ENCODE results near the gene GABRR1. TPM values are rescaled to one million over a fixed set of nuclear protein-coding genes. Genes with fewer than 3 reads are reported as not detected.

GABRR1 gene
- total RNA-seq, 1 donor from 2014 or later = not detected

GRCh38 chr6:89180112-89180511 lies 37.0 kb downstream of the GABRR1 start:
- intact Hi-C loops (cut with DNase I) = no loop called here
- DNase-seq (ENCODE audit: missing footprints) = no peak
- no peak for ATAC-seq

GRCh38 chr6:89173634-89174033 lies 43.5 kb downstream of the GABRR1 start:
- DNase-seq (ENCODE audit: missing footprints) = no peak
- no peak for ATAC-seq
- intact Hi-C loops (cut with DNase I) = no loop called here

- intact Hi-C loops (cut with DNase I) = no loop called here
- DNase-seq (ENCODE audit: missing footprints) (no peak), ATAC-seq (no peak)
Measured at GRCh38 chr6:89172131-89172530, 45.0 kb downstream of the GABRR1 start.

GRCh38 chr6:89162047-89162371 lies 55.1 kb downstream of the GABRR1 start:
- ATAC-seq (peak; percentile 83), DNase-seq (ENCODE audit: missing footprints) (no peak)
- intact Hi-C loops (cut with DNase I) = no loop called here

- intact Hi-C loops (cut with DNase I) = no loop called here
- ATAC-seq (peak; percentile 69), DNase-seq (ENCODE audit: missing footprints) (no peak)
Measured at GRCh38 chr6:89161326-89162046, 55.7 kb downstream of the GABRR1 start.

GRCh38 chr6:89160331-89161092 lies 56.6 kb downstream of the GABRR1 start:
- DNase-seq (ENCODE audit: missing footprints) = no peak
- ATAC-seq = no peak
- intact Hi-C loops (cut with DNase I) = no loop called here

- DNase-seq (ENCODE audit: missing footprints) = no peak
- intact Hi-C loops (cut with DNase I) = no loop called here
- ATAC-seq = no peak
Measured at GRCh38 chr6:89154131-89154530, 63.0 kb downstream of the GABRR1 start.

- ATAC-seq (no peak), DNase-seq (ENCODE audit: missing footprints) (no peak)
- intact Hi-C loops (cut with DNase I) = loop anchor here (5.0 kb wide), 1 partner anchor 66 kb away; the partner anchor contains the start of gene PNRC1
Measured at GRCh38 chr6:89148016-89148750, 69.0 kb downstream of the GABRR1 start.

- DNase-seq (ENCODE audit: missing footprints) = no peak
- intact Hi-C loops (cut with DNase I) = loop anchor here (5.0 kb wide), 1 partner anchor 65 kb away; the partner anchor contains the start of gene PNRC1
- ATAC-seq = peak; percentile 47
Measured at GRCh38 chr6:89146718-89147700, 70.1 kb downstream of the GABRR1 start.

- intact Hi-C loops (cut with DNase I) = loop anchor here (5.0 kb wide), 1 partner anchor 64 kb away; the partner anchor contains the start of gene PNRC1
Measured at GRCh38 chr6:89145956-89146717, 71.0 kb downstream of the GABRR1 start, which contains the start of gene PM20D2. Gene PM20D2 (plus strand): TSS chr6:89146055. CDS start chr6:89146145, 90 bp downstream.

GRCh38 chr6:89145091-89145955 lies 71.8 kb downstream of the GABRR1 start:
- ATAC-seq (no peak), DNase-seq (ENCODE audit: missing footprints) (no peak)
- intact Hi-C loops (cut with DNase I) = loop anchor here (5.0 kb wide), 1 partner anchor 63 kb away; the partner anchor contains the start of gene PNRC1

More at GRCh38 chr6:89145956-89146717, 71.0 kb downstream of the GABRR1 start, which contains the start of gene PM20D2:
- DNase-seq (ENCODE audit: missing footprints) (peak; percentile 86), ATAC-seq (peak; percentile 94)

- ATAC-seq = no peak
- no peak for DNase-seq (ENCODE audit: missing footprints)
- intact Hi-C loops (cut with DNase I) = no loop called here
Measured at GRCh38 chr6:89144354-89144906, 72.7 kb downstream of the GABRR1 start.

- ATAC-seq = peak; percentile 88
- intact Hi-C loops (cut with DNase I) = no loop called here
Measured at GRCh38 chr6:89140347-89141156, 76.6 kb downstream of the GABRR1 start.

GRCh38 chr6:89139509-89140346 lies 77.4 kb downstream of the GABRR1 start:
- intact Hi-C loops (cut with DNase I) = no loop called here
- no peak for ATAC-seq

More at GRCh38 chr6:89140347-89141156, 76.6 kb downstream of the GABRR1 start:
- no peak for DNase-seq (ENCODE audit: missing footprints)

More at GRCh38 chr6:89139509-89140346, 77.4 kb downstream of the GABRR1 start:
- DNase-seq (ENCODE audit: missing footprints) = no peak
